NB4 (cell line): ENCODE results near the gene AR.

Experiments used
- CTCF ChIP-seq: IDR thresholded peaks from one replicate; pipeline ENCODE4 v1.5.1; 2012; ENCODE audit warnings: low read depth, low read length
- MAX ChIP-seq: IDR thresholded peaks from 2 replicates; pipeline ENCODE4 v1.6.1; 2011; ENCODE audit warnings: low read depth, low read length
- MYC ChIP-seq: IDR thresholded peaks from 2 replicates; pipeline ENCODE4 v1.6.1; 2011; ENCODE audit warnings: low read depth, low read length
- POLR2A ChIP-seq: IDR thresholded peaks from 2 replicates; pipeline ENCODE4 v1.6.1; 2011; ENCODE audit warnings: mild to moderate bottlenecking; ENCODE audit not compliant: insufficient read length; ENCODE audit errors: extremely low read depth

GRCh38 chrX:67604979-67605703 lies 61.3 kb downstream of the AR start:
- TF ChIP-seq CTCF: no peak
- no peak for TF ChIP-seq POLR2A
- no peak for TF ChIP-seq MAX
- TF ChIP-seq MYC: no peak
